ENCODE measurements around the gene ORAI3.

DNA sequence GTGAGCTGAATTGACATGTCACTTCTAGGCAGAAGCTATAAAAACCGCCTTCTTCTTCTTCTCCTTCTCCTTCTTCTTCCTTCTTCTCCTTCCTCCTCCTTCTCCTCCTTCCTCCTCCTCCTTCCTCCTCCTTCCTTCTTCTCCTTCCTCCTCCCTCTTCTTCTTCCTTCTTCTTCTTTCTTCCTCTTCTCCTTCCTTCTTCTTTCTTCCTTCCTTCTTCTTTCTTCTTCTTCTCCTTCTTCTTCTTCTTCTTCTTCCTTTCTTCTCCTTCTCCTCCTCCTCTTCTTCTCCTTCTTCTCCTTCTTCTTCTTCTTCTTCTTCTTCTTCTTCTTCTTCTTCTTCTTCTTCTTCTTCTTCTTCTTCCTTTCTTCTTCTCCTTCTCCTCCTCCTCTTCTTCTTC is 30.3 kb upstream of the ORAI3 start:
- no peak for TF ChIP-seq ZNF544 (tag by site-specific recombination; IDR thresholded peaks at IDR 0.05)
- TF ChIP-seq, protein P1, sequence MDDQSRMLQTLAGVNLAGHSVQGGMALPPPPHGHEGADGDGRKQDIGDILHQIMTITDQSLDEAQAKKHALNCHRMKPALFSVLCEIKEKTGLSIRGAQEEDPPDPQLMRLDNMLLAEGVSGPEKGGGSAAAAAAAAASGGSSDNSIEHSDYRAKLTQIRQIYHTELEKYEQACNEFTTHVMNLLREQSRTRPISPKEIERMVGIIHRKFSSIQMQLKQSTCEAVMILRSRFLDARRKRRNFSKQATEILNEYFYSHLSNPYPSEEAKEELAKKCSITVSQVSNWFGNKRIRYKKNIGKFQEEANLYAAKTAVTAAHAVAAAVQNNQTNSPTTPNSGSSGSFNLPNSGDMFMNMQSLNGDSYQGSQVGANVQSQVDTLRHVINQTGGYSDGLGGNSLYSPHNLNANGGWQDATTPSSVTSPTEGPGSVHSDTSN (CRISPR knock-in tag; IDR thresholded peaks at IDR 0.05): no peak
- TF ChIP-seq, protein P2, sequence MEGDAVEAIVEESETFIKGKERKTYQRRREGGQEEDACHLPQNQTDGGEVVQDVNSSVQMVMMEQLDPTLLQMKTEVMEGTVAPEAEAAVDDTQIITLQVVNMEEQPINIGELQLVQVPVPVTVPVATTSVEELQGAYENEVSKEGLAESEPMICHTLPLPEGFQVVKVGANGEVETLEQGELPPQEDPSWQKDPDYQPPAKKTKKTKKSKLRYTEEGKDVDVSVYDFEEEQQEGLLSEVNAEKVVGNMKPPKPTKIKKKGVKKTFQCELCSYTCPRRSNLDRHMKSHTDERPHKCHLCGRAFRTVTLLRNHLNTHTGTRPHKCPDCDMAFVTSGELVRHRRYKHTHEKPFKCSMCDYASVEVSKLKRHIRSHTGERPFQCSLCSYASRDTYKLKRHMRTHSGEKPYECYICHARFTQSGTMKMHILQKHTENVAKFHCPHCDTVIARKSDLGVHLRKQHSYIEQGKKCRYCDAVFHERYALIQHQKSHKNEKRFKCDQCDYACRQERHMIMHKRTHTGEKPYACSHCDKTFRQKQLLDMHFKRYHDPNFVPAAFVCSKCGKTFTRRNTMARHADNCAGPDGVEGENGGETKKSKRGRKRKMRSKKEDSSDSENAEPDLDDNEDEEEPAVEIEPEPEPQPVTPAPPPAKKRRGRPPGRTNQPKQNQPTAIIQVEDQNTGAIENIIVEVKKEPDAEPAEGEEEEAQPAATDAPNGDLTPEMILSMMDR (tag by site-specific recombination; IDR thresholded peaks at IDR 0.05): no peak
- TF ChIP-seq TCF7L2 (IDR thresholded peaks at IDR 0.05; ENCODE audit: borderline replicate concordance, low read depth, low read length): no peak
- TF ChIP-seq ZNF174 (tag by site-specific recombination; IDR thresholded peaks at IDR 0.05): no peak
- no peak for TF ChIP-seq ZNF239 (tag by site-specific recombination; IDR thresholded peaks at IDR 0.05)
- TF ChIP-seq, protein P3, sequence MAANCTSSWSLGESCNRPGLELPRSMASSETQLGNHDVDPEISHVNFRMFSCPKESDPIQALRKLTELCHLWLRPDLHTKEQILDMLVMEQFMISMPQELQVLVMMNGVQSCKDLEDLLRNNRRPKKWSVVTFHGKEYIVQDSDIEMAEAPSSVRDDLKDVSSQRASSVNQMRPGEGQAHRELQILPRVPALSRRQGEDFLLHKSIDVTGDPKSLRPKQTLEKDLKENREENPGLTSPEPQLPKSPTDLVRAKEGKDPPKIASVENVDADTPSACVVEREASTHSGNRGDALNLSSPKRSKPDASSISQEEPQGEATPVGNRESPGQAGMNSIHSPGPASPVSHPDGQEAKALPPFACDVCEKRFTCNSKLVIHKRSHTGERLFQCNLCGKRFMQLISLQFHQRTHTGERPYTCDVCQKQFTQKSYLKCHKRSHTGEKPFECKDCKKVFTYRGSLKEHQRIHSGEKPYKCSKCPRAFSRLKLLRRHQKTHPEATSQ (tag by site-specific recombination; IDR thresholded peaks at IDR 0.05): no peak
- no peak for TF ChIP-seq ZNF768 (tag by site-specific recombination; IDR thresholded peaks at IDR 0.05)
- TF ChIP-seq, protein P4, sequence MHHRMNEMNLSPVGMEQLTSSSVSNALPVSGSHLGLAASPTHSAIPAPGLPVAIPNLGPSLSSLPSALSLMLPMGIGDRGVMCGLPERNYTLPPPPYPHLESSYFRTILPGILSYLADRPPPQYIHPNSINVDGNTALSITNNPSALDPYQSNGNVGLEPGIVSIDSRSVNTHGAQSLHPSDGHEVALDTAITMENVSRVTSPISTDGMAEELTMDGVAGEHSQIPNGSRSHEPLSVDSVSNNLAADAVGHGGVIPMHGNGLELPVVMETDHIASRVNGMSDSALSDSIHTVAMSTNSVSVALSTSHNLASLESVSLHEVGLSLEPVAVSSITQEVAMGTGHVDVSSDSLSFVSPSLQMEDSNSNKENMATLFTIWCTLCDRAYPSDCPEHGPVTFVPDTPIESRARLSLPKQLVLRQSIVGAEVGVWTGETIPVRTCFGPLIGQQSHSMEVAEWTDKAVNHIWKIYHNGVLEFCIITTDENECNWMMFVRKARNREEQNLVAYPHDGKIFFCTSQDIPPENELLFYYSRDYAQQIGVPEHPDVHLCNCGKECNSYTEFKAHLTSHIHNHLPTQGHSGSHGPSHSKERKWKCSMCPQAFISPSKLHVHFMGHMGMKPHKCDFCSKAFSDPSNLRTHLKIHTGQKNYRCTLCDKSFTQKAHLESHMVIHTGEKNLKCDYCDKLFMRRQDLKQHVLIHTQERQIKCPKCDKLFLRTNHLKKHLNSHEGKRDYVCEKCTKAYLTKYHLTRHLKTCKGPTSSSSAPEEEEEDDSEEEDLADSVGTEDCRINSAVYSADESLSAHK (tag by site-specific recombination; IDR thresholded peaks at IDR 0.05): no peak
